H9 (cell line): ENCODE data around the gene ARID4A. TPM values are rescaled to one million over a fixed set of nuclear protein-coding genes. Genes with fewer than 3 reads are reported as not detected.
"Not testable (repeated sequence)": the region's sequence is repeated elsewhere in the genome, so short reads cannot be mapped to it uniquely, and the experiment has no call there.

Experiments used
- DNase-seq: peaks from one replicate; pipeline ENCODE4 v3.0.0-alpha.2; 2017
- H2AFZ ChIP-seq: one replicate; pipeline ENCODE4 v1.6.1; 2013; ENCODE audit warnings: mild to moderate bottlenecking, low read length, control low read depth, moderate library complexity
- H2AK5ac ChIP-seq: 2 replicates; pipeline ENCODE4 v1.6.1; 2013; ENCODE audit warnings: low read length, control low read depth, mixed read lengths; ENCODE audit not compliant: insufficient read length
- H2BK120ac ChIP-seq: one replicate; pipeline ENCODE4 v1.6.1; 2013; ENCODE audit warnings: low read depth, mild to moderate bottlenecking, low read length, control low read depth, inconsistent platforms; ENCODE audit not compliant: poor library complexity, severe bottlenecking
- H2BK12ac ChIP-seq: 2 replicates; pipeline ENCODE4 v1.6.1; 2013; ENCODE audit warnings: low read length, control low read depth, mixed read lengths, low read depth; ENCODE audit not compliant: insufficient read length
- H2BK15ac ChIP-seq: 2 replicates; pipeline ENCODE4 v1.6.1; 2013; ENCODE audit warnings: low read depth, low read length, control low read depth
- H2BK20ac ChIP-seq: one replicate; pipeline ENCODE4 v1.6.1; 2013; ENCODE audit warnings: low read depth, mild to moderate bottlenecking, low read length, control low read depth, inconsistent platforms; ENCODE audit not compliant: poor library complexity, severe bottlenecking
- H2BK5ac ChIP-seq: 2 replicates; pipeline ENCODE4 v1.6.1; 2013; ENCODE audit warnings: low read length, control low read depth, mixed read lengths; ENCODE audit not compliant: insufficient read length
- H3K14ac ChIP-seq: 2 replicates; pipeline ENCODE4 v1.6.1; 2013; ENCODE audit warnings: low read length, control low read depth; ENCODE audit not compliant: insufficient read depth
- H3K18ac ChIP-seq: 2 replicates; pipeline ENCODE4 v1.6.1; 2013; ENCODE audit warnings: low read depth, mild to moderate bottlenecking, mixed read lengths, low read length, control low read depth; ENCODE audit not compliant: insufficient read length
- H3K23ac ChIP-seq: 2 replicates; pipeline ENCODE4 v1.6.1; 2013; ENCODE audit warnings: low read length, control low read depth, mixed read lengths, low read depth; ENCODE audit not compliant: insufficient read length
- H3K23me2 ChIP-seq: 2 replicates; pipeline ENCODE4 v1.6.1; 2013; ENCODE audit warnings: low read depth, mild to moderate bottlenecking, mixed read lengths, low read length, control low read depth; ENCODE audit not compliant: insufficient read length, poor library complexity, severe bottlenecking
- H3K27ac ChIP-seq: 2 replicates; pipeline ENCODE4 v1.5.1; 2013; ENCODE audit warnings: low read length, control low read depth, mixed read lengths, low read depth; ENCODE audit not compliant: insufficient read length
- H3K27me3 ChIP-seq: 2 replicates; pipeline ENCODE4 v1.6.1; 2013; ENCODE audit warnings: low read length, control low read depth, inconsistent platforms; ENCODE audit not compliant: insufficient read depth
- H3K4ac ChIP-seq: 2 replicates; pipeline ENCODE4 v1.6.1; 2013; ENCODE audit warnings: low read depth, mild to moderate bottlenecking, control low read depth, inconsistent platforms, low read length, moderate library complexity
- H3K4me1 ChIP-seq: 2 replicates; pipeline ENCODE4 v1.6.1; 2013; ENCODE audit warnings: low read length, control low read depth, inconsistent platforms; ENCODE audit not compliant: insufficient read depth
- H3K4me2 ChIP-seq: 2 replicates; pipeline ENCODE4 v1.6.1; 2013; ENCODE audit warnings: low read length, control low read depth, mixed read lengths; ENCODE audit not compliant: insufficient read length, insufficient read depth
- H3K56ac ChIP-seq: 2 replicates; pipeline ENCODE4 v1.6.1; 2013; ENCODE audit warnings: low read depth, mild to moderate bottlenecking, mixed read lengths, low read length, control low read depth; ENCODE audit not compliant: insufficient read length
- H3K79me1 ChIP-seq: 2 replicates; pipeline ENCODE4 v1.6.1; 2013; ENCODE audit warnings: low read depth, mild to moderate bottlenecking, moderate library complexity, low read length, control low read depth, inconsistent platforms; ENCODE audit not compliant: insufficient read depth, poor library complexity, severe bottlenecking
- H3K79me2 ChIP-seq: 2 replicates; pipeline ENCODE4 v1.6.1; 2013; ENCODE audit warnings: low read length, control low read depth, inconsistent platforms; ENCODE audit not compliant: insufficient read depth
- H3K9ac ChIP-seq: 2 replicates; pipeline ENCODE4 v1.6.1; 2013; ENCODE audit warnings: low read length, control low read depth, mixed read lengths; ENCODE audit not compliant: insufficient read length; ENCODE audit errors: extremely low read depth
- H3K9me3 ChIP-seq: one replicate; pipeline ENCODE4 v1.6.1; 2013; ENCODE audit warnings: low read depth, low read length, inconsistent platforms; ENCODE audit not compliant: control insufficient read depth
- H3T11ph ChIP-seq: one replicate; pipeline ENCODE4 v1.6.1; 2013; ENCODE audit warnings: mild to moderate bottlenecking, low read length, control low read depth, inconsistent platforms
- H4K20me1 ChIP-seq: one replicate; pipeline ENCODE4 v1.6.1; 2013; ENCODE audit not compliant: control insufficient read depth, insufficient read length, insufficient read depth
- H4K5ac ChIP-seq: 2 replicates; pipeline ENCODE4 v1.6.1; 2013; ENCODE audit warnings: low read depth, mild to moderate bottlenecking, mixed read lengths, low read length, control low read depth; ENCODE audit not compliant: insufficient read length
- H4K8ac ChIP-seq: replicated peaks from 2 replicates; pipeline ENCODE4 v1.6.1; 2013; ENCODE audit warnings: low read length, control low read depth, mixed read lengths, low read depth; ENCODE audit not compliant: insufficient read length
- H4K91ac ChIP-seq: 2 replicates; pipeline ENCODE4 v1.6.1; 2013; ENCODE audit warnings: low read depth, mild to moderate bottlenecking, moderate library complexity, mixed read lengths, low read length, control low read depth; ENCODE audit not compliant: insufficient read length
- H3K27ac Mint-ChIP-seq, 3 experiments: 2 replicates in 2 of 3; 3 replicates in 1 of 3; pipeline ENCODE4 v1.8.0; 2020 to 2021; ENCODE audit warnings: mixed read lengths in 3 of 3, mild to moderate bottlenecking in 1 of 3, moderate library complexity in 1 of 3
- H3K27me3 Mint-ChIP-seq: 2 replicates; pipeline ENCODE4 v1.8.0; 2021; ENCODE audit warnings: low read depth, mild to moderate bottlenecking, moderate library complexity, mixed read lengths
- H3K36me3 Mint-ChIP-seq, 3 experiments: 2 replicates in 2 of 3; 3 replicates in 1 of 3; pipeline ENCODE4 v1.8.0; 2020 to 2021; ENCODE audit warnings: low read depth in 3 of 3, mixed read lengths in 3 of 3; ENCODE audit not compliant: insufficient read depth in 1 of 3
- H3K4me1 Mint-ChIP-seq, 2 experiments: 2 replicates each; pipeline ENCODE4 v1.8.0; 2020; ENCODE audit warnings: mixed read lengths in 2 of 2
- H3K4me3 Mint-ChIP-seq, 2 experiments: 2 replicates in 1 of 2; 3 replicates in 1 of 2; pipeline ENCODE4 v1.8.0; 2020 to 2021; ENCODE audit warnings: mild to moderate bottlenecking in 2 of 2, mixed read lengths in 2 of 2, moderate library complexity in 1 of 2
- H3K9me3 Mint-ChIP-seq, 2 experiments: 2 replicates in 1 of 2; 3 replicates in 1 of 2; pipeline ENCODE4 v1.8.0; 2020; ENCODE audit warnings: mild to moderate bottlenecking in 2 of 2, mixed read lengths in 2 of 2, moderate library complexity in 1 of 2
- WGBS: extraction: QIAGEN DNeasy Blood & Tissue Kit; methylation state at CpG from one replicate; pipeline ENCODE4 v1.1.7; 2013; ENCODE audit warnings: missing lambda C conversion rate, low lambda C conversion rate, mixed read lengths; ENCODE audit not compliant: insufficient read length; ENCODE audit errors: extremely low coverage; 5-methylcytosine and 5-hydroxymethylcytosine counted together
- total RNA-seq: library from RNA; stranded (reverse); gene quantifications from 2 replicates; pipeline ENCODE4 v1.2.1, GENCODE V29; 2021
- TF ChIP-seq, protein P1 (sequence below): fragments of 200-600 bp; sonication (generic); conservative IDR thresholded peaks from 3 replicates; pipeline ENCODE4 v1.8.0; 2021; ENCODE audit warnings: antibody characterized with exemption, mild to moderate bottlenecking

The ARID4A gene
- total RNA-seq, 1 experiment from 2014 or later = 13.2 TPM

- Histone ChIP-seq H2AK5ac (no peak overlapping the region), H4K20me1 (no peaks in the 10 kb centered on the region), H3K23me2 (no peaks in the 10 kb centered on the region), H3K79me2 (no peaks in the 10 kb centered on the region), H3K18ac (no peak overlapping the region), H3T11ph (no peak overlapping the region), H2BK20ac (no peak overlapping the region), H4K91ac (no peak overlapping the region), H3K9ac (no peak overlapping the region), H4K8ac (no peak overlapping the region), H3K14ac (no peak overlapping the region), H3K27ac (no peak overlapping the region), H4K5ac (no peak overlapping the region), H3K4me1 (no peaks in the 10 kb centered on the region), H3K56ac (no peak overlapping the region), H2AFZ (no peak overlapping the region), H2BK120ac (no peak overlapping the region), H3K27me3 (no peaks in the 10 kb centered on the region), H2BK5ac (no peak overlapping the region), H2BK12ac (no peak overlapping the region), H3K23ac (no peak overlapping the region), H2BK15ac (no peak overlapping the region), H3K4ac (no peak overlapping the region), H3K4me2 (no peak overlapping the region), H3K79me1 (no peaks in the 10 kb centered on the region), H3K9me3 (no peaks in the 10 kb centered on the region)
- no peak overlapping the region for H3K4me3 Mint-ChIP-seq
- no peaks in the 10 kb centered on the region for H3K27me3 Mint-ChIP-seq
- TF ChIP-seq, protein P1, sequence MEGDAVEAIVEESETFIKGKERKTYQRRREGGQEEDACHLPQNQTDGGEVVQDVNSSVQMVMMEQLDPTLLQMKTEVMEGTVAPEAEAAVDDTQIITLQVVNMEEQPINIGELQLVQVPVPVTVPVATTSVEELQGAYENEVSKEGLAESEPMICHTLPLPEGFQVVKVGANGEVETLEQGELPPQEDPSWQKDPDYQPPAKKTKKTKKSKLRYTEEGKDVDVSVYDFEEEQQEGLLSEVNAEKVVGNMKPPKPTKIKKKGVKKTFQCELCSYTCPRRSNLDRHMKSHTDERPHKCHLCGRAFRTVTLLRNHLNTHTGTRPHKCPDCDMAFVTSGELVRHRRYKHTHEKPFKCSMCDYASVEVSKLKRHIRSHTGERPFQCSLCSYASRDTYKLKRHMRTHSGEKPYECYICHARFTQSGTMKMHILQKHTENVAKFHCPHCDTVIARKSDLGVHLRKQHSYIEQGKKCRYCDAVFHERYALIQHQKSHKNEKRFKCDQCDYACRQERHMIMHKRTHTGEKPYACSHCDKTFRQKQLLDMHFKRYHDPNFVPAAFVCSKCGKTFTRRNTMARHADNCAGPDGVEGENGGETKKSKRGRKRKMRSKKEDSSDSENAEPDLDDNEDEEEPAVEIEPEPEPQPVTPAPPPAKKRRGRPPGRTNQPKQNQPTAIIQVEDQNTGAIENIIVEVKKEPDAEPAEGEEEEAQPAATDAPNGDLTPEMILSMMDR = 0 out of 3 replicates have a peak, but pooled peaks have one; percentile 18
- H3K9me3 Mint-ChIP-seq = no peaks in the 10 kb centered on the region
- peaks cover 26 to 78% (median 47%) of the 10 kb centered on the region in 3 experiments; a peak in 6 of 7 replicates for H3K36me3 Mint-ChIP-seq
- H3K4me1 Mint-ChIP-seq = no peaks in the 10 kb centered on the region
- no peak for DNase-seq
- H3K27ac Mint-ChIP-seq = no peak overlapping the region
- WGBS = no CpG with 5 or more reads among the region's 4 CpGs
Measured at GRCh38 chr14:58258156-58258555, 40.2 kb upstream of the ARID4A start.

DNA sequence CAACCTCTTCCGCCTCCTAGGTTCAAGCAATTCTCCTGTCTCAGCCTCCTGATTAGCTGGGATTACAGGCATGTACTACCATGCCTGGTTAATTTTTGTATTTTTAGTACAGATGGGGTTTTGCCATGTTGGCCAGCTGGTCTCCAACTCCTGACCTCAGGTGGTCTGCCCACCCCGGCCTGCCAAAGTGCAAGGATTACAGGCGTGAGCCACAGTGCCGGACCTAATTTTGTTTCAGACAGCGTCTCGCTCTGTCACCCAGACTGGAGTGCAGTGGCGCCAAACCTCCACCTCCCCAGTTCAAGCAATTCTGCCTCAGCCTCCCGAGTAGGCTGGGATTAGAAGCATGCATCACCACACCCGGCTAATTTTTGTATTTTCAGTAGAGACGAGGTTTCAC, 36.4 kb upstream of the ARID4A start:
- H3K14ac ChIP-seq, H3K4ac ChIP-seq, H3K9me3 ChIP-seq, H3T11ph ChIP-seq, H2AK5ac ChIP-seq, H3K4me1 ChIP-seq, H3K18ac ChIP-seq, DNase-seq, H3K56ac ChIP-seq, H4K20me1 ChIP-seq, H2BK12ac ChIP-seq, H2BK20ac ChIP-seq, H3K27ac Mint-ChIP-seq, H3K4me1 Mint-ChIP-seq, H3K9ac ChIP-seq, H3K9me3 Mint-ChIP-seq, H2BK15ac ChIP-seq, H4K5ac ChIP-seq, H3K79me1 ChIP-seq, H4K91ac ChIP-seq, H4K8ac ChIP-seq, H3K4me3 Mint-ChIP-seq, H3K27ac ChIP-seq, H3K27me3 Mint-ChIP-seq, H3K23ac ChIP-seq, H3K27me3 ChIP-seq, H2BK120ac ChIP-seq, H2AFZ ChIP-seq, H3K23me2 ChIP-seq, H3K79me2 ChIP-seq, H2BK5ac ChIP-seq, H3K4me2 ChIP-seq: not testable (repeated sequence)
- peaks cover 38 to 86% (median 68%) of the 10 kb centered on the region in 3 experiments; a peak in 6 of 7 replicates for H3K36me3 Mint-ChIP-seq
- WGBS = no CpG with 5 or more reads among the region's 10 CpGs
